GM12873 (cell line): ENCODE results near the gene ZBTB7C.
A peak's percentile ranks its signal among the peaks of the same experiment; 100 is the strongest.

Source experiments
- TF ChIP-seq, protein P1 (sequence below): IDR thresholded peaks from 2 replicates; pipeline ENCODE4 v1.5.1; 2012; ENCODE audit warnings: low read depth, mild to moderate bottlenecking, moderate library complexity, low read length, control low read depth; ENCODE audit not compliant: insufficient read depth; ENCODE audit errors: missing control alignments

The ZBTB7C gene

DNA sequence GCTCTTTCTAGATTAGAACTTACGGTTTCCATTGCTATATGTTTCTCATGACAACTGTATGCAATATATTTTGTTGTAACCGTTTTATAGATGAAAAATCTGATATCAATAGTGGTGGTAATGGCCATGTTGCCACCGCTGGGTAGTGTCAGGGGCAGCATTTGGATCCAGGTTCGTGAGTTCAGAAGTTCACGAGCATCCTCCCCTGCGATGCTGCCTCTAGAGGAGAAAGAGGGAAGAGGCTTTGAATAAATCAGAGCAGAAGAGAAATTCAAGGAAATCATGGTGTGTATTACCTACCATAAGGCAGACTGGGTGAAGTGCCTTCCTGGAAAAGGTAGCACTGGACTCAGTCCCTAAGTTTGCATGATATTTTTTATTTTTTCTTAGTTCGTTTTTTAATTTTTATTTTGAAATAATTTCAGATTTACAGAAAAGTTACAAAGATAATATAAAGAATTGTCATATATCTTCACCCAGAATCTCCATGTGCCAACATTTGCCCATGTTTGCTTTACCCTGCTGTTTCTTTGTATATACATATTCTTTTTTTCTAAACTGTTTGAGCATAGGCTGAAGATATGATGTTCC is 3.3 kb upstream of the ZBTB7C start:
- TF ChIP-seq, protein P1, sequence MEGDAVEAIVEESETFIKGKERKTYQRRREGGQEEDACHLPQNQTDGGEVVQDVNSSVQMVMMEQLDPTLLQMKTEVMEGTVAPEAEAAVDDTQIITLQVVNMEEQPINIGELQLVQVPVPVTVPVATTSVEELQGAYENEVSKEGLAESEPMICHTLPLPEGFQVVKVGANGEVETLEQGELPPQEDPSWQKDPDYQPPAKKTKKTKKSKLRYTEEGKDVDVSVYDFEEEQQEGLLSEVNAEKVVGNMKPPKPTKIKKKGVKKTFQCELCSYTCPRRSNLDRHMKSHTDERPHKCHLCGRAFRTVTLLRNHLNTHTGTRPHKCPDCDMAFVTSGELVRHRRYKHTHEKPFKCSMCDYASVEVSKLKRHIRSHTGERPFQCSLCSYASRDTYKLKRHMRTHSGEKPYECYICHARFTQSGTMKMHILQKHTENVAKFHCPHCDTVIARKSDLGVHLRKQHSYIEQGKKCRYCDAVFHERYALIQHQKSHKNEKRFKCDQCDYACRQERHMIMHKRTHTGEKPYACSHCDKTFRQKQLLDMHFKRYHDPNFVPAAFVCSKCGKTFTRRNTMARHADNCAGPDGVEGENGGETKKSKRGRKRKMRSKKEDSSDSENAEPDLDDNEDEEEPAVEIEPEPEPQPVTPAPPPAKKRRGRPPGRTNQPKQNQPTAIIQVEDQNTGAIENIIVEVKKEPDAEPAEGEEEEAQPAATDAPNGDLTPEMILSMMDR: peak; percentile 77

GRCh38 chr18:48410095-48410920 is 1.1 kb upstream of the ZBTB7C start:
- TF ChIP-seq, protein P1: no peak

DNA sequence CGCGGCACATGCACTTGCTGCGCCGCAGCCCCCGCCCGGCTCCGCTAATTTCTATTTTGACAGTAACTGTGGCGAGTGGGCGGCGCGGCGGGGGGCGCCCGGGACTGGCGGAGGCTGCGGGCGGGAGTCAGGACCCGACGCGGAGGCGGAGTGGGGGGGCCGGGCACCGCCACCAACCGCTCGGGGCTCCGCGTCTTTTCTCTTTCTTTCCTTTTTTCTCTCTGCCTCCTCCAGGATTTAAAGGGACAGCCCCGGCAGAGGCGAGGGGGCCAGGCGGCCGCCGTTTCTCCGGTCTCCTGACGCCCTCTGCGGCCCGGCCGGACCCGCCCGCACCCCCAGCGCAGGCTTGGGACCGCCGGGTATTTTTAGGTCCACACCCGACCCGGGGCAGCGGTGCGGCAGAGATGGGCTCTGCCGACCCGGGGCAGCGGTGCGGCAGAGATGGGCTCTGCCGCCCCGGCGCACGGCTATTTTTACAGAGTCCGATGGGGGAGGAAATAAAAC is 460 bp upstream of the ZBTB7C start:
- TF ChIP-seq, protein P1: no peak

DNA sequence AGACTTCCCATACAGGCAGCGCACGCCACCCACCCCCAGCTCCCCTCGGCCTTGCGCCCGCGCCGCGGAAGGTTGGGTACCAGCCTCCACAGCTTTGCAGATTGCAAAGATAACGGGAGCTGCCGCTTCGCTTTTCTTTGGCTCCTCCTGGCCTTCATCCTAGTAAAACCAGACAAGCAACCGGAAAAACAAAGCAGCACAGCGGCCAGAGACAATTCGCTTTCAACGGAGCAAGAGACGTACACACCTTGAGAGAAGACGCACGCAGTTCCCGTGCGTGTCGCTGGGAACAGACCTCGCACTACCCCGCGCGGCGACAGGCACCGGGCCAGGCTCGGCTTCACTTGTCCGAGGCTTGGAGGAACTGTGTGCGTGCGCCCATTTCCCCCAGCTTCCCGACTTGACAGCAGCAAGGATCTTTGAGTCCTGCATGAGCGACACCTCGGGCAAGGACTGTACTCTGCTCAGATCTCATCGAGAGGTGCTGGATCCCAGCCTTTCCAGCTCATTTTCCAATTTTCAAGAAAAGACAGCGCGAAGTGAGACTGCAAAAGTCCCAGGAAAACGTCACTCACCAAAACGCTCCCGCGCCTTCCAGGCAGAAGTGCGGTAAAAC is 964 bp downstream of the ZBTB7C start:
- TF ChIP-seq, protein P1: no peak

- TF ChIP-seq, protein P1: no peak
Observed at GRCh38 chr18:48407358-48407757, 1.8 kb downstream of the ZBTB7C start.

- TF ChIP-seq, protein P1: no peak
Observed at GRCh38 chr18:48405978-48406377, 3.2 kb downstream of the ZBTB7C start.

- TF ChIP-seq, protein P1: no peak
Observed at GRCh38 chr18:48404716-48405507, 4.3 kb downstream of the ZBTB7C start.
